ENCODE data around the gene GSTK1. TPM values are rescaled to one million over a fixed set of nuclear protein-coding genes. Genes with fewer than 3 reads are reported as not detected.

Gene GSTK1
- total and polyA plus RNA-seq, 4 donors = 98.9 to 253 (median 187) TPM

DNA sequence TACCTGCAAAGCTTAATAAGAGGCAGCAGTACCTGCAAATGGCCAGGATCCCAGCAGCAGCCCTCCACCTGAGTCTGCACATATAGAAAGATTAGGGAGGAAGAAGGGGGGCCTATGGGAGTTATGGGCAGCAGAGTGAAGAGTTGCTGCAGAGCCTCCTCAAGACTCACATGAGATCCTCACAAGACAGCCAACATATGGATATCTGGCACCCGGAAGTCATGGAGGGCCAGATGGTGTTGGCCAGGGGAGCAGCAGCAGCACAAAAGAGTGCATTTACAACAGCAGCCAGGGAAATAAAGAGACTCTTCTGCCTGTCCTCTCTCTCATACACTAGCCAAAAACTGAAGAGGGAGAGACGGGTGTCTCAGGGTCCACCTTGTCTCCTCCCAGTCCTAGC is 45.4 kb upstream of the GSTK1 start:
- TF ChIP-seq GABPA (IDR thresholded peaks at IDR 0.05 in 1 of 2, conservative IDR thresholded peaks at IDR 0.05 in 1 of 2) (no peak), FOXA1 (IDR thresholded peaks at IDR 0.05) (no peak)
- WGBS = 88% methylated on average over 2 of the region's 2 CpGs

GRCh38 chr7:143221286-143221685 is 42.0 kb upstream of the GSTK1 start:
- Histone ChIP-seq H3K9ac (ENCODE audit: low read depth in 1 of 2, low read length in 2 of 2) (no peak overlapping the region), H3K4me3 (ENCODE audit: low read depth in 1 of 3, low read length in 3 of 3) (no peak overlapping the region), H3K9me3 (ENCODE audit: control insufficient read depth in 4 of 4, low read length in 3 of 4) (no peaks in the 10 kb centered on the region), H3K27me3 (ENCODE audit: control insufficient read depth in 4 of 4, insufficient read depth in 4 of 4, low read length in 3 of 4) (no peaks in the 10 kb centered on the region), H3K36me3 (ENCODE audit: control insufficient read depth in 4 of 4, insufficient read depth in 3 of 4, low read depth in 1 of 4, low read length in 3 of 4) (no peaks in the 10 kb centered on the region), H3K27ac (ENCODE audit: low read depth in 1 of 2, low read length in 2 of 2) (no peak overlapping the region), H3K4me1 (ENCODE audit: control insufficient read depth in 4 of 4, insufficient read depth in 4 of 4, low read length in 3 of 4) (no peaks in the 10 kb centered on the region)
- WGBS = 78% methylated on average over 2 of the region's 2 CpGs
- no peak for TF ChIP-seq JUND (IDR thresholded peaks at IDR 0.05)
- TF ChIP-seq GABPA (IDR thresholded peaks at IDR 0.05 in 1 of 2, conservative IDR thresholded peaks at IDR 0.05 in 1 of 2) = no peak
- TF ChIP-seq NR2F2 (IDR thresholded peaks at IDR 0.05) = no peak
- TF ChIP-seq RAD21 (IDR thresholded peaks at IDR 0.05) = no peak
- TF ChIP-seq ZBTB33 (IDR thresholded peaks at IDR 0.05) = no peak
- TF ChIP-seq, protein P1, sequence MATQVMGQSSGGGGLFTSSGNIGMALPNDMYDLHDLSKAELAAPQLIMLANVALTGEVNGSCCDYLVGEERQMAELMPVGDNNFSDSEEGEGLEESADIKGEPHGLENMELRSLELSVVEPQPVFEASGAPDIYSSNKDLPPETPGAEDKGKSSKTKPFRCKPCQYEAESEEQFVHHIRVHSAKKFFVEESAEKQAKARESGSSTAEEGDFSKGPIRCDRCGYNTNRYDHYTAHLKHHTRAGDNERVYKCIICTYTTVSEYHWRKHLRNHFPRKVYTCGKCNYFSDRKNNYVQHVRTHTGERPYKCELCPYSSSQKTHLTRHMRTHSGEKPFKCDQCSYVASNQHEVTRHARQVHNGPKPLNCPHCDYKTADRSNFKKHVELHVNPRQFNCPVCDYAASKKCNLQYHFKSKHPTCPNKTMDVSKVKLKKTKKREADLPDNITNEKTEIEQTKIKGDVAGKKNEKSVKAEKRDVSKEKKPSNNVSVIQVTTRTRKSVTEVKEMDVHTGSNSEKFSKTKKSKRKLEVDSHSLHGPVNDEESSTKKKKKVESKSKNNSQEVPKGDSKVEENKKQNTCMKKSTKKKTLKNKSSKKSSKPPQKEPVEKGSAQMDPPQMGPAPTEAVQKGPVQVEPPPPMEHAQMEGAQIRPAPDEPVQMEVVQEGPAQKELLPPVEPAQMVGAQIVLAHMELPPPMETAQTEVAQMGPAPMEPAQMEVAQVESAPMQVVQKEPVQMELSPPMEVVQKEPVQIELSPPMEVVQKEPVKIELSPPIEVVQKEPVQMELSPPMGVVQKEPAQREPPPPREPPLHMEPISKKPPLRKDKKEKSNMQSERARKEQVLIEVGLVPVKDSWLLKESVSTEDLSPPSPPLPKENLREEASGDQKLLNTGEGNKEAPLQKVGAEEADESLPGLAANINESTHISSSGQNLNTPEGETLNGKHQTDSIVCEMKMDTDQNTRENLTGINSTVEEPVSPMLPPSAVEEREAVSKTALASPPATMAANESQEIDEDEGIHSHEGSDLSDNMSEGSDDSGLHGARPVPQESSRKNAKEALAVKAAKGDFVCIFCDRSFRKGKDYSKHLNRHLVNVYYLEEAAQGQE (IDR thresholded peaks at IDR 0.05) = no peak
- TF ChIP-seq EGR1 (IDR thresholded peaks at IDR 0.05; ENCODE audit: low read depth in 2 of 2) = no peak
- no peak for TF ChIP-seq HNF4G (IDR thresholded peaks at IDR 0.05)
- TF ChIP-seq, protein P2, sequence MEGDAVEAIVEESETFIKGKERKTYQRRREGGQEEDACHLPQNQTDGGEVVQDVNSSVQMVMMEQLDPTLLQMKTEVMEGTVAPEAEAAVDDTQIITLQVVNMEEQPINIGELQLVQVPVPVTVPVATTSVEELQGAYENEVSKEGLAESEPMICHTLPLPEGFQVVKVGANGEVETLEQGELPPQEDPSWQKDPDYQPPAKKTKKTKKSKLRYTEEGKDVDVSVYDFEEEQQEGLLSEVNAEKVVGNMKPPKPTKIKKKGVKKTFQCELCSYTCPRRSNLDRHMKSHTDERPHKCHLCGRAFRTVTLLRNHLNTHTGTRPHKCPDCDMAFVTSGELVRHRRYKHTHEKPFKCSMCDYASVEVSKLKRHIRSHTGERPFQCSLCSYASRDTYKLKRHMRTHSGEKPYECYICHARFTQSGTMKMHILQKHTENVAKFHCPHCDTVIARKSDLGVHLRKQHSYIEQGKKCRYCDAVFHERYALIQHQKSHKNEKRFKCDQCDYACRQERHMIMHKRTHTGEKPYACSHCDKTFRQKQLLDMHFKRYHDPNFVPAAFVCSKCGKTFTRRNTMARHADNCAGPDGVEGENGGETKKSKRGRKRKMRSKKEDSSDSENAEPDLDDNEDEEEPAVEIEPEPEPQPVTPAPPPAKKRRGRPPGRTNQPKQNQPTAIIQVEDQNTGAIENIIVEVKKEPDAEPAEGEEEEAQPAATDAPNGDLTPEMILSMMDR (IDR thresholded peaks at IDR 0.05; ENCODE audit: low read depth, low read length, missing input control) = no peak
- no peak for TF ChIP-seq HNF4A (conservative IDR thresholded peaks at IDR 0.05)
- no peak for TF ChIP-seq FOXA2 (IDR thresholded peaks at IDR 0.05)
- no peak for TF ChIP-seq SP1 (IDR thresholded peaks at IDR 0.05)
- no peak for TF ChIP-seq MAX (IDR thresholded peaks at IDR 0.05)
- no peak for TF ChIP-seq YY1 (IDR thresholded peaks at IDR 0.05)
- TF ChIP-seq RXRA (IDR thresholded peaks at IDR 0.05) = no peak
- TF ChIP-seq TAF1 (conservative IDR thresholded peaks at IDR 0.05) = no peak
- no peak for TF ChIP-seq FOXA1 (IDR thresholded peaks at IDR 0.05)
- DNase-seq (ENCODE audit: low spot score) = no peak

More for the DNA sequence above, 45.4 kb upstream of the GSTK1 start:
- Histone ChIP-seq H3K4me3 (ENCODE audit: low read depth in 1 of 3, low read length in 3 of 3) (no peak overlapping the region), H3K9me3 (ENCODE audit: control insufficient read depth in 4 of 4, low read length in 3 of 4) (no peaks in the 10 kb centered on the region), H3K27me3 (ENCODE audit: control insufficient read depth in 4 of 4, insufficient read depth in 4 of 4, low read length in 3 of 4) (no peaks in the 10 kb centered on the region), H3K36me3 (ENCODE audit: control insufficient read depth in 4 of 4, insufficient read depth in 3 of 4, low read depth in 1 of 4, low read length in 3 of 4) (no peaks in the 10 kb centered on the region), H3K9ac (ENCODE audit: low read depth in 1 of 2, low read length in 2 of 2) (no peak overlapping the region), H3K4me1 (ENCODE audit: control insufficient read depth in 4 of 4, insufficient read depth in 4 of 4, low read length in 3 of 4) (no peaks in the 10 kb centered on the region), H3K27ac (ENCODE audit: low read depth in 1 of 2, low read length in 2 of 2) (no peak overlapping the region)
- no peak for DNase-seq (ENCODE audit: low spot score)
